Progenitor cell of endocrine pancreas (in vitro differentiated cells): ENCODE data around the gene ENG. TPM values are rescaled to one million over a fixed set of nuclear protein-coding genes. Genes with fewer than 3 reads are reported as not detected.
"Not testable (repeated sequence)": the region's sequence is repeated elsewhere in the genome, so short reads cannot be mapped to it uniquely, and the experiment has no call there.

Experiments used
- DNase-seq: peaks from one replicate; pipeline ENCODE4 v3.0.0; 2021; ENCODE audit warnings: low spot score; ENCODE audit not compliant: unreplicated experiment
- H3K27ac Mint-ChIP-seq: 2 replicates; pipeline ENCODE4 v1.8.0; 2021; ENCODE audit warnings: mild to moderate bottlenecking, moderate library complexity, mixed read lengths
- H3K27me3 Mint-ChIP-seq: 2 replicates; pipeline ENCODE4 v1.8.0; 2021; ENCODE audit warnings: mixed read lengths
- H3K36me3 Mint-ChIP-seq: 2 replicates; pipeline ENCODE4 v1.8.0; 2022; ENCODE audit warnings: mixed read lengths; ENCODE audit not compliant: insufficient read depth
- H3K4me1 Mint-ChIP-seq: 2 replicates; pipeline ENCODE4 v1.8.0; 2021; ENCODE audit warnings: low read depth, mixed read lengths
- H3K4me3 Mint-ChIP-seq: 2 replicates; pipeline ENCODE4 v1.8.0; 2021; ENCODE audit warnings: low read depth, mild to moderate bottlenecking, moderate library complexity, mixed read lengths
- H3K9me3 Mint-ChIP-seq: 2 replicates; pipeline ENCODE4 v1.8.0; 2021; ENCODE audit warnings: low read depth, mixed read lengths
- total RNA-seq: library from RNA; stranded (reverse); gene quantifications from 2 replicates; pipeline ENCODE4 v1.2.1, GENCODE V29; 2021
- TF ChIP-seq, protein P1 (sequence below): fragments of 200-600 bp; sonication (generic); IDR thresholded peaks from one replicate; pipeline ENCODE4 v1.5.0; 2021; ENCODE audit warnings: antibody characterized with exemption, mild to moderate bottlenecking; ENCODE audit not compliant: unreplicated experiment

Gene ENG
- total RNA-seq, 1 donor from 2014 or later, result 0.91 TPM

GRCh38 chr9:127848756-127849504 is 5.5 kb downstream of the ENG start:
- Mint-ChIP-seq H3K27ac (no peak overlapping the region), H3K4me1 (no peaks in the 10 kb centered on the region), H3K27me3 (peaks cover 3% of the 10 kb centered on the region), H3K4me3 (no peak overlapping the region), H3K36me3 (peaks cover 4% of the 10 kb centered on the region), H3K9me3 (peaks cover 11% of the 10 kb centered on the region)
- no peak for DNase-seq
- TF ChIP-seq, protein P1, sequence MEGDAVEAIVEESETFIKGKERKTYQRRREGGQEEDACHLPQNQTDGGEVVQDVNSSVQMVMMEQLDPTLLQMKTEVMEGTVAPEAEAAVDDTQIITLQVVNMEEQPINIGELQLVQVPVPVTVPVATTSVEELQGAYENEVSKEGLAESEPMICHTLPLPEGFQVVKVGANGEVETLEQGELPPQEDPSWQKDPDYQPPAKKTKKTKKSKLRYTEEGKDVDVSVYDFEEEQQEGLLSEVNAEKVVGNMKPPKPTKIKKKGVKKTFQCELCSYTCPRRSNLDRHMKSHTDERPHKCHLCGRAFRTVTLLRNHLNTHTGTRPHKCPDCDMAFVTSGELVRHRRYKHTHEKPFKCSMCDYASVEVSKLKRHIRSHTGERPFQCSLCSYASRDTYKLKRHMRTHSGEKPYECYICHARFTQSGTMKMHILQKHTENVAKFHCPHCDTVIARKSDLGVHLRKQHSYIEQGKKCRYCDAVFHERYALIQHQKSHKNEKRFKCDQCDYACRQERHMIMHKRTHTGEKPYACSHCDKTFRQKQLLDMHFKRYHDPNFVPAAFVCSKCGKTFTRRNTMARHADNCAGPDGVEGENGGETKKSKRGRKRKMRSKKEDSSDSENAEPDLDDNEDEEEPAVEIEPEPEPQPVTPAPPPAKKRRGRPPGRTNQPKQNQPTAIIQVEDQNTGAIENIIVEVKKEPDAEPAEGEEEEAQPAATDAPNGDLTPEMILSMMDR, result no peak

DNA sequence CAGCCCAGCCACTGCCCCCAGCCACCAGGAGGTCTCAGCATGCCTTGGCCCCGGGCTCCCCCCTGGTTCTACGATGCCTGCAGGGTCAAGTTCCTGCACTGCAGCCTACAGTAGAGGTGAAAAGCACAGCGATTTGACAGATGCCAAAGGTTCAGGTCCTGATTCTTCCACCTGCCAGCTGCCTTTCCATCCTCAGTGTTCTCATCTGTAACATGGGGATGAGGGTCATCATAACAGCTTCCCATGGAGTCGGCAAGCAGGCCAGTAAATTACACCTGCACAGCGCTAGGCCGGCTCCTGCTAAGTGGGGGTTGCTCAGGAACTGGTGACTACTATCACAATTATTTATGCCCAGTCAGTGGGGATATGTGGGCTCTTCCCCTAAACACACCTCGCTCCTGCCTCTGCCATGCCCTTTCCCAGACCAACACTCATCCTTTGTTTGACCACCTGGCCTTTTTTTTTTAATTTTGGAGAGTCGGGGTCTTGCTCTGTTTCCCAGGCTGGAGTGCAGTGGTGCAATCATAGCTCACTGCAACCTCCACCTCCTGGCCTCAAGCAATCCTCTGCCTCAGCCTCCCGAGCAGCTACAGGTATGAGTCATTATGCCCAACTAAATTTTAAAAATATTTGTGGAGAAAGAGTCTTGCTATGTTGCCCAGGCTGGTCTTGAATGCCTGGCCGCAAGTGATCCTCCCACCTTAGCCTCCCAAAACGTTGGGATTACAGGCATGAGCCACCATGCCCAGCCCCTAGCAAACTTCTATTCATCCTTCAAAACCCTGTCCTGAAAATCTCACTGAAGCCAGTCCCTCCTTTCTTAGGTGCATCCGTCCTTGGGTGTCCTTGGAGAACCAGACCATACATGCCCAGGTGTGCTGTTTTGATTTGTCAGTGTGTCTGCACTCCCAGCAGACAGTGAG is 6.4 kb downstream of the ENG start:
- H3K4me1 Mint-ChIP-seq, result no peaks in the 10 kb centered on the region
- TF ChIP-seq, protein P1, result no peak
- H3K9me3 Mint-ChIP-seq, result peaks cover 11% of the 10 kb centered on the region
- DNase-seq, result no peak
- no peak overlapping the region for H3K27ac Mint-ChIP-seq
- peaks cover 3% of the 10 kb centered on the region for H3K27me3 Mint-ChIP-seq
- peaks cover 4% of the 10 kb centered on the region for H3K36me3 Mint-ChIP-seq
- no peak overlapping the region for H3K4me3 Mint-ChIP-seq

GRCh38 chr9:127847178-127847510 is 7.3 kb downstream of the ENG start:
- Mint-ChIP-seq H3K9me3 (peaks cover 11% of the 10 kb centered on the region), H3K4me1 (no peaks in the 10 kb centered on the region), H3K27ac (no peak overlapping the region), H3K4me3 (no peak overlapping the region), H3K27me3 (no peaks in the 10 kb centered on the region), H3K36me3 (peaks cover 4% of the 10 kb centered on the region)
- TF ChIP-seq, protein P1, result no peak
- DNase-seq, result no peak

DNA sequence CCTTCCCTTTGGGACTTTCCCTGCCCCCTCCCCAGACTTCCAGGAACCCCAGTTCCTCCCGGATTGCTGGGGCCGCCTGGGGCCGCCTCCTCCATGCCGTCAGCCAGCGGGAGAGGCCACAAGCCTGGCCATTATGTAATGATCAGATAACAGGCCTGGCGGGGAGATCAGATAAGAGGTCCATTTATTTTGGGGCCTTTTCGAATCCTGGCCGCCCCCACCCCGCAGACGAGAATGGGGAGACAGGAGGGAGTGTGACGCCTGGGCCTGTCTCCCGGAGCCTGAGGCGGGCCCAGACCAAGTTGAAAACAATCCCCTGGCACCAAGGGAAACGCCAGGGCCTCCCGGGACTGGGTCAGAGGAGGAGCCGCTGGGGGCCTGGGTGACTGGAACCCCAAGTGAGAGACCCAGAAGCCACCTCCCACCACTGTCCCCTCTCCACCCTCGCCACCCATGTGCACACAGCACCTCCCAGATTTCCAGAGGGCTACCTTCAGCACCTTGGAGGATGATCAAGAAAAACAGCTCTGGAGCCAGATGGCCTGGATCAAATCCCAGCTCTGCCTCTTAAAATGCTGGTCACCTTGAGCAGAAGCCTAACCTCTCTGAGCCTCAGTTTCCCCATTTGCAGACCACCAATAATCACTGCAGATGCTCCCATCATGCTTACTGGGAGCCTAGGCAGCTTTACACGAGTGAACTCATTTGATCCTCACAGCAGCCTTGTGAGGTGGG is 7.8 kb downstream of the ENG start:
- H3K36me3 Mint-ChIP-seq, result peaks cover 4% of the 10 kb centered on the region
- H3K4me3 Mint-ChIP-seq, result no peak overlapping the region
- peaks cover 11% of the 10 kb centered on the region for H3K9me3 Mint-ChIP-seq
- no peak for DNase-seq
- no peaks in the 10 kb centered on the region for H3K4me1 Mint-ChIP-seq
- no peak overlapping the region for H3K27ac Mint-ChIP-seq
- no peaks in the 10 kb centered on the region for H3K27me3 Mint-ChIP-seq
- TF ChIP-seq, protein P1, result no peak

DNA sequence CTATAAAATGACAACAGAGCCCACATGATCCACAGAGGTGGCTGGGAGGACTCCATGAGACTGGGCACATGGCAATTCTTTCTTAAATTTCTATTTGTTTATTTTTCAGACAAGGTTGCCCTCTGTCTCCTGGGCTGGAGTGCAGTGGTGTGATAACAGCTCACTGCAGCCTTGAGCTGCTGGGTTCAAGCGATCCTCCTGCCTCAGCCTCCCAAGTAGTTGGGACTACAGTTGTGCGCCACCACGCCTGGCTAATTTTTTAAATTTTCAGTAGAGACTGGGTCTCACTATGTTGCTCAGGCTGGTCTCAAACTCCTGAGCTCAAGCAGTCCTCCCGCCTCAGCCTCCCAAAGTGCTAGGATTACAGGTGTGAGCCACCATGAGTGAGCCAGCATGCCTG is 8.8 kb downstream of the ENG start:
- not testable (repeated sequence) for H3K27ac Mint-ChIP-seq, H3K4me1 Mint-ChIP-seq, H3K4me3 Mint-ChIP-seq, DNase-seq, H3K27me3 Mint-ChIP-seq, H3K36me3 Mint-ChIP-seq
- peaks cover 11% of the 10 kb centered on the region for H3K9me3 Mint-ChIP-seq
